ENCODE results near the gene TRPV4.

The TRPV4 gene

DNA sequence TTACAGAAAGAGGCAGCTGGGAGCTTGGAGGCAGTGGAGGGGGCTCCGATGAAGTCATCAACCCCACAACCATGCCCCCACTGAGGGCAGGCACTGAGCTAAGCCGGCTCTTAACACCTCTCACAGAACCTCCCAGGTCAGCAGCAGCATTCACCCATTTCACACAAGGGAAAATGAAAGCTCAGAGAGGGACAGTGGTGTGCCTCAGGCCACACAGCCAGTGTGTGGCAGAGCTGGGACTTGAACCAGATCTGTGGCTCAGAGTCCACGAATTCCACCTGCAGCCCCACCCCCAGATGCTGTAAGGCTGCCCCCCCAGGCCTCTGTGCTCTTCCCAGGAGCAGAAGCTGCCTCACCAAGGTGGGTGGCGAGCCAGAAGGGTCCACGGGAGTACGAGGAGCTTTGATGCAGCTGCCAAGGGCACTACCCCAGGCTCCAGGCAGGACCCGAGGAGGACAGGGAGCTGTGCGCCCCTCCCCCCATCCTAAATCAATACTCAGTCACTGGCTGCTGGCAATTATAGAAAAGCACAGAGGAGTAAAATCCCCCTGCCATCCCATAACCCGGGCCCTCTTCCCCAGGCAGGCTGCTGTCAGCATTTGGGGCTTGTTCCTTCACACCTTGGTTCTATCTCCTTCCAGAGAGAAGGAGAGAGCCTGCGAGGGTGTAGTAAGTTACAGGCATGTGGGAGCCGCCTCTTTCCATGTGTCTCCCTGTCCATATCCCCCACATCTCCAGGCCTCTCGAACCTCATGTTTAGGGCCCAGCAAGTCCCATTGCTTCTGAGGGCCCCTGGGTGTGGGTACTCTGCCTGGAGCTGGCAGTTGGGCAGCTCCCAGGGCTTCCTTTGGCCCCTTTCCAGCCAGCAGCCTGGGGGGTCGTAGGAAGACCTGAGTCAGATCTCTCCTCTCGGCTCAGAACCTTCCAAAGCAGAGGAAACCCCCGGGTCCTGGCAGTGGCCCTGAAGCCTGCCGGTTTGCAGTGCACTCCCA, 72.0 kb downstream of the TRPV4 start:
- no peak for DNase-seq (ENCODE audit: low read depth)

DNA sequence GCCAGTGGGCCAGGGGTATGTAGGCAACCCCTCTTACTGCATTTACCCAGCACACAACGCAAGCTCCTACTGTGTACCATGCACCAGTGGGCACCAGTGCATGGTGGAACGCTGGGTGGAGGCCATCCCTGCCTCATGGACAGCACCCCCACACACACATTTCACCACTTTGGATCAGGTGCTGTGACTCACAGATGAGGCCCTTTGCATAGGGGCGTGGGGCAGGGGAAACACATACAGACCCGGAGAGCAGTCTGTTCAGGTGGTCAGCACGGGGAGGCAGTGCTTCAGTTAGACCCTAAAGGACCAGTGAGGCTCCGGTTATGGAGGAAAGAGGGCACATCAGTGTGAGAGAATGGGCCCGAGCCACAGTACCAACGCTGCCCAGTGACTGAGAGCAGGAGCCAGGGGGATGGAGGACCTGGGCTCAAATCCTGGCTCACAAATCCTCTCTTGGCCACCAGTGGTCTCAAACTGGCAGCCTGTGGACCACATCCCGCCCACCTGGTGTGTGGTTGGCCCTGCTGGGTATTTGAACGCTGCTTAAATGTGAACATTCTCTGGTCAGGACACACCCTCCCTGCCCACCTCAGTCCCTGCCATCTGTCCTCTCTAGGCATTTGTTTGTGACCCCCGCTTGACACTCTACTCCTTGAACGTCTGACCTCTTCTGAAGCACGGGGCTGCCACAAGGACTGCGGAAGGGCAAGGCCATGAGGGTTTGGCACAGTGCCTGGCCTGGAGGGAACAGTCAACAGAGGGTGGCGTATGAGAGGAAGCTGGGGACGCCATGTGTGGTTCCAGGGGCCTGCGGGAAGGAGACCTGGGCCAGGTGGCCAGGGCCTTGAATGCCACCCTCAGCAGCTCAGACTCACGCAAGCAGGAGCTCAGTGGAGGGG, 72.9 kb downstream of the TRPV4 start:
- DNase-seq (ENCODE audit: low read depth), result no peak

DNA sequence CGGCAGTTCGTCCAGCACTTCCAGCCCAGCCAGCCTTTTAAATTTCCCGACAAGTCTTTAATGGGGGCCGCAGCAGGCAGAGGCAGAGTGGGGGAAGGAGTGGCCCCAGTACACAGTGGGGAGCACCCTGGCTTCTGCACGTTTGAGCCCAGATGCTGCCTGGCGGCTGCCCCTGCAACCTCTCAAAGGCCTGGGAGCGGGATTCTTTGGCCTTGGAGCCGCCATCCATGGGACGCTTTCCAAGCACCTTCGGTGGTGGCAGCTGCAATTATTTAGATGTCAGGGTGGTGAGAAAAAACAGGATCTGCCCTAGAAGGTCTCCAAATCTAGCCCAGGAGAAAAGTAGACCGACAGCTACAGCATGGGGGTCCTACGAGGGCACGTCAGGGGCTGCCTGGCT, 73.6 kb downstream of the TRPV4 start:
- DNase-seq (ENCODE audit: low read depth), result no peak

DNA sequence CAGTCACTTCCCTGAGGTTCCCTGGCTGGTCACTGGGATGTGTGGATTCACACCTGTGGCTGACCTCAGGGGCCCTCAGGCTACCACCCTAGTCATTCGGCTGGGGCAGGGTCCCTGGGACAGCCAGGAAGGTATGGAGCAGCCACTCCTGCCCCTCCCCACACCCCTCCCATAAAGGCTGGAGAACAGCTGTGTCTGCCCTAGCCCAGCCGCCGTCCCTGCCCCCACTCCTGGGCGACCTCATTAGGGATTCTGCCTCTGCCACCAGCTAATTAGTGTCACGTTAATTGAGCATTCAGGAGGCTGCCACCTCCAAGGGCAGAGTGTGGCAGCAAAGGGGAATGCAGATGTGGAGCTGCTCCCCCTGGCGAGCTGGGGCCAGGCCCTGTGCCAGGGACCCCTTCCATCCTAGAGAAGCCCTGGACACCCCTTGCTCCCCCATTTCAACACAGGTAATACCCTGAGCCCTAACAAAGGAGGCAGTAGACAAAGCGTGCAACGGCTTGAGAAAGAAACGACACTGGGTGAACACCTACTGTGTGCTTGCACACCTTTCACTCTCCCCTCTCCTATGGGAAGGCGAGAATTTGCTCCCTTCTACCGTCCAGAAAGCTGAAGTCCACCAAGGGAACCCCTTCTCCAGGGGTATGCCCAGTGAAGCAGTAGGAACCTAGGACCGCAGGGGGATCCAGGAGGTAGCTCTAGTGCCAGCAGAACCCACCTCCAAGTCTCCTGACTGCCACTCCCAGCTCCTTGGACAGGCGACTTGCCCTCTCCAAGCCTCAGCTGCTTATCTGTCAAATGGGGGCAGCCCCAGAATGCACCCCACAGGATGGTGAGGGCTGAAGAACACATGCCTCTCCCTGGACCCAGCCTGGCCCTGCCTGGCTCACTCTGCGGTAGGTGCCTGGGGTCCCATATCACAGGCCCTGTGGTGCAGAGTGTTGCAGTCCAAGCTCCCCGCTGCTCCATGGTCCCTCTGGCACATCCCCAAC, 74.5 kb downstream of the TRPV4 start:
- DNase-seq (ENCODE audit: low read depth), result no peak

DNA sequence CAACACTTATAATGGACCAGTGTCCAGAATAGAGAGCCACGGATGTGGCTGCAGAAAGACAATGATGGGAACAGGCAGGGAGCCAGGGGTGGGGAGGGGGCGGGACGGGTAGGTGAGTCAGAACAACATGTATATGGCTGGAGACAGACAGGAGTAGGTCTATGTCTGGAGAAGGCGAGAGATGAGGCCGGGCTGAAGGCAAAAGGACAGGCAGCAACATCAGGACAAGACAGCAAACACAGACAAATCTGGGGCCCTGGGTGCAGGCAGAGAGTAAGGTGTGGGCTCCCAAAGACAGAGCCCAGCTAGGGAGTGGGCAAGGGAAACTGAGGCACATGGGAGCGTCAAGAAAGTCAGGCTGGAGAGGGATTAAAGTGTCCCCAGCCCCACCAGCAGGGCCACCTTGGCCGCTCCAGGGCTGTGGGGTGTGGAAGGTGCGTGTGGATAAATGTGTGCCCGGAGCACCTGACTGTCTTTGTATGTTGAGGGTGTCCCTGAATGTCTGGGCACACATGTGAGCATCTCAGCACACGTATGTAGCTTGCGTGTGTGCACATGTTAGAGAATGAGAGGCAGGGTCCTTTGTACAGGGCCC, 75.4 kb downstream of the TRPV4 start:
- DNase-seq (ENCODE audit: low read depth), result no peak

DNA sequence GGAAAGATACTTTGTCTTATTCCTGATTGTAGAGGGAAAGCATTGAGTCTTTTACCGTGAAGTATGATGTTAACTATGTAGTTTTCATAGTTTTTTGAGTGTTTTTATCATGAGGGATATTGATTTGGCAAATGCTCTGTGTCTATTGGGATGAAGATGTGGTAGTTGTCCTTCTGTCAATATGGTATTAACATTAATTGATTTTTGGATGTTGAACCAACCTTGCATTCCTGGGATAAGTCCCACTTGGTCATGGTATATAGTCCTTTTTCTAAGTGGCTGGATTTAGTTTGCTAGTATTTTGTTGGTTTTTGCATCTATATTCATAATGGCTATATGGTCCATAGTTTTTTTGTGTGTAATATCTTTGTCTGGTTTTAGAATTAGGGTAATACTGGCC, 76.7 kb downstream of the TRPV4 start:
- no peak for DNase-seq (ENCODE audit: low read depth)

DNA sequence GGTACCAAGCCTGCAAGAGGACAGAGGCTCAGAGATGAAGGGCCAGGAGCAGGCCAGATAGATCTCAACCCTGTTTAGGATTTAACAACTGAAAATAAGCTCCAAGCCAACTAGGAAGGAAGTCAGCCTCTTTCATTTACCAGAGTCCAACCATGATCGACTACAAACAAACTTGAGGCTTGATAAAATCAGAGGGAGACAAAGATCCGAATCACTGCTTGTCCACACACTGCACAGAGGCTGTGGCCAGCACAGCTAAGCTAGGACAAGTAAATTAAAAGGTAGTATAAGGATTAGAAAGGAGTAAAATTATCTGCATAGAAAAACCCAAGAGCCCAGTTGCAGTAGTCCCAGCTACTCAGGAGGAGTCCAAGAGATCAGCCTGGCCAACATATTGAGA, 79.2 kb downstream of the TRPV4 start:
- DNase-seq (ENCODE audit: low read depth), result no peak

DNA sequence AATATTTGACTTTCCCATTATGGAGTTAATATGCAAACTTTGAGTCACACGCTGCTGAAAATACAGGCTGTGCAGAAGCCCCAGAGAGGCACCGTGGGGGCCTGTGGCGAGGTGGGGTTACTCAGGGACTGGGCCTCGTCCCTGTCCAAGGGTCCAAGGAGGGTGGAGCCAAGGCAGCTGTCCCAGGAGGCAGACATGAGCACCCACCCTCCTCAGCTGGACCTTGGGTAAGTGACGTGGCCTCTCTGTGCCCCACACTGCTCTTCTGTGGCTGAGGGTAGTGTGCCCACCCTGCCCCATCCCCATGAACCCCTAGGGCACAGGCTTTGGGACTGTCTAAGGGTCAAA, 80.2 kb downstream of the TRPV4 start:
- DNase-seq (ENCODE audit: low read depth), result no peak

DNA sequence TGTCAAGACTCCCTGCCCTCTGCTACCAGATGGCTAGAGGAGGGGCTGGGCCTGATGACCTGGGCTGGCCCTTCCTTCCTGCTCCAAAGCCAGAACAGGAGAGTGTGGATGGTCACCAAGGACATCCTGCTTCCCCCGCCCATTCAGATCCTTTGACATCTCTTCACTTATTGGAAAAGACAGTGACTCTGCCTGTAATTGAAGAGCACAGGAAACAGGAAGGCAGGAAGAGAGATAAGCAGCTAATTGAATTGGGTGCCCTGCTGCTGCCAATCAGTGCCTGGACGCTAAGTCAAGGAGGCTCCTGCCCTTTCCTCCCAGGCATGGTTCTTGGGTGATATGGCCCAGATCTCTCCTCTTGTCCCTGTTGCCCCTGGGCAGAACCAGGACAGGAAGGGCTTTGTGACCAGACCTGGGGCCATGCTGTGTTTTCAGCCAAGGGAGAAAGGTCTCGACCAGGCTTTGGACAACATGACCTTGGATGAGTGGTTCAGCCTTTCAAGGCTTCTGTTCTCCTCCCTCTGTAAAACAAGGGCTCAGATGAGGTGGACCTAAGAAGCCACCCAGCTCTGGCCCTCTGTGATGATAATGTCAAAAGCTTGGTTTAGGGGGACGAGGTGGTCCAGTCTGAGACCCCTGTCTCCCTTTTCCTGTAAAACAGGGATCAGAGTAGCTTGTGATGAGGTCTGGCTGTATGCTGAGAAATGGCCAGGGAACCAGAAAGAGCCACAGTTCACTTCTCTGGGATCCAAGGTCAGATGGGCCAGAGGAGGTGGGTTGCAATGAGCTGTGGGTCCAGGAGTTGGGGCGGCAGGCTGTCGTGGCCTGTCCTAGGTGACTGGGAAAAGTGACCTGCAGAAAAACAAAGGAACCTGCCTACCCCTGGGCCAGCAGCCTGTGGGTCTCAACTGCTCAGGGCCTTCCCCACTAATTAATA, 80.8 kb downstream of the TRPV4 start:
- DNase-seq (ENCODE audit: low read depth), result no peak

DNA sequence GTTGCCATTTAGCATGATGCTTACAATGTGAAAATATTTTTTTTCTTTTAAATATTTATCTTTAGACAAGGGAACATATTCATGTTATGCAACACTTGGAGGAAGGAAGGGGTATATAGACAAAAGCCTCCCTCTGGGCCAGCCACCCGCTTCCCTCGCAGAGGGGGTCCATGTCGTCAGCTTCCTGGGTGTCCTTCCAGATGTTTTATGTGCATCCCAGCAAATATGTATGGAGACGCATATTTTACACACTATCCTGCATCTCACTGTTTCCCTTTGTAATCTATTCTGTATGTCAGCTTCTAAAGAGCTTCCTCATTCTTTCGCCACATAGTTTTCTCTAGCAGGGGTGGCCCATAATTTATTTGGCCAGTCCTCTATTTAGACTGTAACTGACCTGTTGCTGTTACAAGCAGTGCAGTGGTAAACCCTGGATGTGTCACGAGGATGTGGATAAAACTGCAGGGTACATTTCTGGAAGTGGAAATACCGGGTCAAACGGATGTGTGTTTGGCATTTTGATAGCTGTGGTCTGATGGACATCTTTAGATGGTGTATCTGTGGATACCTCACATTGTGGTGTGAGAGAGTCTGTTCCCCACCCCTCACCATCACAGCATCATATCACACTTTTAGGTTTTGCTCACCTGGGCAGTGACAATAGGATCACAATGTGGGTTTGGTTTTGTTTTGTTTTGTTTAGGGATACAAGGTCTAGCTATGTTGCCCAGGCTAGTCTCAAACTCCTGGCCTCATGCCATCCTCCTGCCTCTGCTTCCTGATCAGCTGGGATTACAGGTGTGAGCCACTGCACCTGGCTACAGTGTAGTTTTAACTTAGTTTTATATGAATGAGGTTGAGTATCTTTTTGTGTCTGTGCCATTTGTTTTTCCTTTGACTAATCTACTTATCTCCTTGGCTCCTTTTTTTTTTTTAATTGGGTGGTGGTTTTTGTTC, 87.9 kb downstream of the TRPV4 start:
- DNase-seq (ENCODE audit: low read depth), result no peak

DNA sequence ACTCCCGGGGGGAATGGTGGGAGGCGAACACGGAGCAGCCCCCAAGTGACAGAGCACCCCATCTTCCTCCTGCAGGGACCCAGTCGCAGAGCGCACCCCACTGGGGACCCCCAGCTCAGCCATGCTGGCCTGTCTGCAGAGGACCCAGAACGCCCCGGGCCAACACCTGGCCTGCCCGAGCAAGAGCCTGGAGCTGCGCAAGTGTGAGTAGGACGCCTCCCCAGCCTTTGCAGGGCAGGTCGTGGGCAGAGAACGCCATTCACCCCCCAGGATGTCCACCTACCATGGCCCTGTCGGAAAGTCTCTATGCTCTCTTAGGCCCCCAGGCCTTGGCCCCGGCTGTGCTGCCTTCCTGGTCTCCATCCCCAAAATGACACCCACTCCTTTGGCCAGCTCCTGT, 89.2 kb downstream of the TRPV4 start:
- DNase-seq (ENCODE audit: low read depth), result no peak

DNA sequence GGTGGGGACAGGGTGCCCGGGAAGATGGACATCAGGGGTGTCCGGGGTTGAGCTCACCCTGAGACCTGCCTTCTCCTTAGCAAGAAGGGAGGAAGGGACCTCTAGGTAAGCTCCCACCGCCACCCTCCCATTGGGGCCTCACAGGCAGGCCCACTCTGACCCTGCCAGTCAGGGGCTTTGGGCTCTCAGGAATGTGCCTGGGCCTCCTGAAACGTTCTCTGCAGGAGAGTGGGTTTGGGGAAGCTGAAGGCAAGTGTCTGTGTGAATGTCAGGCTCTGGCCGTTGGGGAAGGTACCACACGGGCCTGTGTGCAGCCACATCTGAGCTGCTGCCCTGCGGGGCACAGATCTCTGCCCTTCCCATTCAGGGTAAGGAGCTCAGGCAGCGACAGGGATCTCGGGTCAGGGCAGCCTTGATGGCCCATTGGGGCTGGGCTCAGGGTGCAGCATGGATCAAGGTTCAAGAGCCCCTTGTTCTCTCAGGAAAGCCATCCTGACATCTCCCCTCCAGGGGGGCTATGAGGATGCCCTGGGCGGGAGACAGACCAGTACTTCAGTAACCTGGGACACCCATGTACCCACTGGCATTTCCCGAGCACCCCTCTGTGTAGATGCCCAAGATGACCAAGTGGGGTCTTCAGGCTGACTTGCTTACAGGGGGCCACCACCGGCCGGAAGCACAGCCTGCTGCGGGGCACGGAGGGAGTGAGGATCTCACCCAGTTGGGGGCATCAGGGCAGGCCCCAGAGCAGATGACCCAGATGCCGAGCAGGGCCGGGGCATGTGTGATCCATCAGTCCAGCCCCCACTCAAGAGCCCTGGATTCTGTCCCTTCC, 89.9 kb downstream of the TRPV4 start:
- no peak for DNase-seq (ENCODE audit: low read depth)

DNA sequence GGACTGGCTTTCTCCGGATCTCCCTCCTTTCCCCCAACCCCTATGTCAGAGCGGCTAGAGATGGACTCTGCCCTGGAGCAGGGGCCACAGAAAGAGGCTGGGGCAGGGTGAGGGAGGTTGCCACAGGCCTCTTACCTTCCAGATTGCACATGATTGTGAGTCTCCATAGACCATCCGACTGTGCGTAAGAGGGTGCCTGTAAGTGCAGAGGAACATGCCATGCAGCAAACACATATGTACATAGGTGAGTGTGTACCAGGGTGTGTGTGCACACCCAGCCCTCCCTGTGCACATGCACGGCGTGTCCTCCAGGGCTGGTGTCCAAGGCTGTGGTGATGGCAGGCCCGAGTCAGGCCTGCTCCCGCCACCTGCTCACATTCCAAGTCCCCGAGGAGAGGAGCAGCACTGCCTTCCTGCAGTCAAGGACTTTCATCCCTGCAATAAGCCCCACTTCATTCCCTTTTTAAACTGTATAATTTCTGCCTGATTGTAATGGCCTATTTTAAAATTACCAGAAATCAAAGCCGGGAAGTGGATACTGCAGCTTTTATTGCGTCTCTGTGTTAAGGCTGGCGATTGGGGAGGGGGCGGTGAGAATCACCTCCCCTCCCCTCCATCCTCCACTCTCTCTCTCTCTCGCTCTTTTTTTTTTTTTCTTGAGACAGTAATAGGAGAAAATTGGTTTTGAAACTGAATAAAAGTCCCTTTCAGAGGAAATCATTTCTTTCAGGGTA, 91.1 kb downstream of the TRPV4 start:
- DNase-seq (ENCODE audit: low read depth), result no peak

DNA sequence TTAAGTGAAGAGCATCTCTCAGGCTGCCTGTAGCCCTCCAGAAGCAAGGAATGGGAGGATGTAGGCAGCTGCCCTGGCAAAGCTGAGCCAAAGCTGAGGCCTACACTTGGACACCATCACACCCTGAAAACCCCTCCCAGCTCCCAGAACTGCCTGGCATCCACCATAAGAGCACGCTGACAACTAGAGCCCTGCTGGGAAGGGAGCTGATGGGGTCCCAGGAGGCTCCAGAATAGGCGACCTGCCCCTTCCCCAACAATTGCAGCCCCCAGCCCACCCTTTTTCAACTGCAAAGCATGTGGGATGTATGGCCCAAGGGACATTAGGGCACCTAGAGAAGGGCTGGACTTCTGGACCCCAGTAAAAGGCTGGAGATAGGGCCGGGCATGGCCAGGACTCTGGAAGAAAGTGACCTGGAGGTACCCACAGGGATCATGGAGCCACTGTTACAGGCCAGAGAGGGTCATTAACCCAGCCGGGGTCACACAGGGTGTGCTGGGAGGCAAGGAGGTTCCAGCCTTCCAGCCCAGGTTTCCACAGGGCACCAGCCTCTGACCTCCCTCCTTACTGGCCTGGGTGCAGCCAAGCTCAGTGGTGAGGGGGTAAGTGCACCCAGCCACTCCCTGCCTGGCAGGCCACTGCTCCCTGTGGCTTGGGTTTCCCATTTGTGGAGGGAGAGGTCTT, 91.8 kb downstream of the TRPV4 start:
- no peak for DNase-seq (ENCODE audit: low read depth)

DNA sequence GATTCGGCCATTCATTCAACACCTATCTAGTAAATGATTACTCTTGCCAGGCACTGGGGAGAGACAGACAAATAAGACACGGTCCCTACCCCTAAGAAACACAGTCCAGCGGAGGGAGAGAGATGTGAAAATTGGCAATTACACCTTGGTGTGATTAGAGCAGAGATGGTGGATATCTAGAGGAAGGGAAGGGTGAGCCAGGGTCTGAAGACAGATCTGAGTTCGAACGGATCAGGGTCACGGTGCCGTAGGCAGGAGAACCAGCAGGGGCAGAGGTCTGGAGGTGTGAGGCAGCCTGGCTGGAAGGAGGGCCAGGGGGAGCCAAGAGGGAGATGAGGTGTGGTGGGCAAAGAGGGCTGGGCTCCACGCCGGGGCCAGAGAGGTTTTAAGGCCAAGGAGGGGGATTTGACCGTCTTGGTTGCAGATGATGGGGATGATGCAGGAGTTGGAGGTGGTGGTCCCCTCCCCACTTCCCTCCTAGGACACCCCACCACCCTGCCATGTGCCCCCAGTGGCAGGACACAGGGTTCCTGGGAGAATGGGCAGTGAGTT, 92.4 kb downstream of the TRPV4 start:
- no peak for DNase-seq (ENCODE audit: low read depth)
